Liver (tissue), 9 donors: Measurements from ENCODE around the gene SCP2. TPM values are rescaled to one million over a fixed set of nuclear protein-coding genes. Genes with fewer than 3 reads are reported as not detected.

Experiments used
- DNase-seq: peaks from one replicate; pipeline ENCODE4 v3.0.0-alpha.2; 2017; ENCODE audit warnings: low spot score
- H3K27ac ChIP-seq, 2 donors: one replicate each; pipeline ENCODE4 v1.7.0; 2013; ENCODE audit warnings: inconsistent platforms in 2 of 2, low read length in 2 of 2, control low read depth in 1 of 2, low read depth in 1 of 2, mild to moderate bottlenecking in 1 of 2
- H3K27me3 ChIP-seq, 4 donors: one replicate each; pipeline versions ENCODE4 v1.6.1 to v1.7.0; 2013; ENCODE audit warnings: low read length in 3 of 4, inconsistent platforms in 1 of 4, mild to moderate bottlenecking in 1 of 4, moderate library complexity in 1 of 4; ENCODE audit not compliant: control insufficient read depth in 4 of 4, insufficient read depth in 4 of 4
- H3K36me3 ChIP-seq, 4 donors: one replicate each; pipeline versions ENCODE4 v1.6.1 to v1.7.0; 2013; ENCODE audit warnings: low read length in 3 of 4, mild to moderate bottlenecking in 3 of 4, low read depth in 1 of 4, moderate library complexity in 1 of 4; ENCODE audit not compliant: control insufficient read depth in 4 of 4, insufficient read depth in 3 of 4
- H3K4me1 ChIP-seq, 4 donors: one replicate each; pipeline versions ENCODE4 v1.6.1 to v1.7.0; 2013; ENCODE audit warnings: low read length in 3 of 4, mild to moderate bottlenecking in 3 of 4, moderate library complexity in 1 of 4; ENCODE audit not compliant: control insufficient read depth in 4 of 4, insufficient read depth in 4 of 4
- H3K4me3 ChIP-seq, 3 donors: one replicate each; pipeline versions ENCODE4 v1.6.1 to v1.7.0; 2013; ENCODE audit warnings: low read length in 3 of 3, control low read depth in 1 of 3, low read depth in 1 of 3, mild to moderate bottlenecking in 1 of 3
- H3K9ac ChIP-seq, 2 donors: one replicate each; pipeline ENCODE4 v1.7.0; 2013; ENCODE audit warnings: low read length in 2 of 2, mild to moderate bottlenecking in 2 of 2, moderate library complexity in 2 of 2, control low read depth in 1 of 2, low read depth in 1 of 2
- H3K9me3 ChIP-seq, 4 donors: one replicate each; pipeline versions ENCODE4 v1.6.1 to v1.7.0; 2013; ENCODE audit warnings: low read length in 3 of 4; ENCODE audit not compliant: control insufficient read depth in 4 of 4
- EGR1 ChIP-seq, 2 donors: IDR thresholded peaks; 2 replicates each; pipeline ENCODE4 v1.6.1; 2016 to 2018; ENCODE audit warnings: antibody characterized with exemption in 2 of 2, low read depth in 2 of 2
- FOXA1 ChIP-seq: IDR thresholded peaks from 2 replicates; pipeline ENCODE4 v1.6.1; 2016; ENCODE audit warnings: antibody characterized with exemption
- GABPA ChIP-seq, 2 donors: IDR thresholded peaks in 1 of 2; conservative IDR thresholded peaks in 1 of 2; 2 replicates each; pipeline ENCODE4 v1.6.1; 2016; ENCODE audit warnings: antibody characterized with exemption in 2 of 2, mild to moderate bottlenecking in 1 of 2, moderate library complexity in 1 of 2
- HNF4A ChIP-seq, 2 donors: conservative IDR thresholded peaks; 2 replicates each; pipeline ENCODE4 v1.6.1; 2016; ENCODE audit warnings: antibody characterized with exemption in 2 of 2, mild to moderate bottlenecking in 2 of 2
- HNF4G ChIP-seq: IDR thresholded peaks from 2 replicates; pipeline ENCODE4 v1.6.1; 2016; ENCODE audit warnings: antibody characterized with exemption
- JUND ChIP-seq, 2 donors: IDR thresholded peaks; 2 replicates each; pipeline ENCODE4 v1.6.1; 2016; ENCODE audit warnings: antibody characterized with exemption in 2 of 2
- NR2F2 ChIP-seq: IDR thresholded peaks from 2 replicates; pipeline ENCODE4 v1.6.1; 2016; ENCODE audit warnings: antibody characterized with exemption
- RAD21 ChIP-seq, 2 donors: IDR thresholded peaks; 2 replicates each; pipeline ENCODE4 v1.6.1; 2016; ENCODE audit warnings: antibody characterized with exemption in 2 of 2, mild to moderate bottlenecking in 2 of 2
- REST ChIP-seq: IDR thresholded peaks from 2 replicates; pipeline ENCODE4 v1.6.1; 2016; ENCODE audit warnings: antibody characterized with exemption, mild to moderate bottlenecking
- RXRA ChIP-seq, 2 donors: IDR thresholded peaks; 2 replicates each; pipeline ENCODE4 v1.6.1; 2017 to 2018; ENCODE audit warnings: antibody characterized with exemption in 2 of 2, mild to moderate bottlenecking in 1 of 2
- SP1 ChIP-seq: IDR thresholded peaks from 2 replicates; pipeline ENCODE4 v1.6.1; 2018; ENCODE audit warnings: antibody characterized with exemption, mild to moderate bottlenecking
- TAF1 ChIP-seq: conservative IDR thresholded peaks from 2 replicates; pipeline ENCODE4 v1.6.1; 2016; ENCODE audit warnings: antibody characterized with exemption, mild to moderate bottlenecking
- YY1 ChIP-seq: IDR thresholded peaks from 2 replicates; pipeline ENCODE4 v1.6.1; 2016; ENCODE audit warnings: antibody characterized with exemption, mild to moderate bottlenecking
- WGBS: extraction: QIAGEN DNeasy Blood & Tissue Kit; methylation state at CpG from one replicate; pipeline ENCODE4 v1.1.7; 2013; 5-methylcytosine and 5-hydroxymethylcytosine counted together
- polyA plus RNA-seq, 2 donors: library from polyadenylated mRNA; stranded (reverse) in 1 of 2; unstranded in 1 of 2; fragments of 200-250 nt in 1 of 2; fragments of >200 nt in 1 of 2; fragmentation: Nextera tagmentation in 1 of 2; extraction: Ambion mirVana in 1 of 2; gene quantifications; one replicate each; pipeline versions ENCODE4 v1.2.1 to v1.2.3, GENCODE V29; 2013 to 2015
- total RNA-seq, 2 donors: library from RNA; depleted of rRNA; stranded (reverse); fragments of >200 nt; gene quantifications; one replicate each; pipeline ENCODE4 v1.2.3, GENCODE V29; 2014
- TF ChIP-seq, protein P1 (sequence below): IDR thresholded peaks from 2 replicates; pipeline ENCODE4 v1.6.1; 2016; ENCODE audit warnings: antibody characterized with exemption
- TF ChIP-seq, protein P2 (sequence below): IDR thresholded peaks from 2 replicates; pipeline ENCODE4 v1.6.1; 2016; ENCODE audit warnings: antibody characterized with exemption
- TF ChIP-seq, protein P3 (sequence below): fragments of 150-350 bp; IDR thresholded peaks from 2 replicates; pipeline ENCODE4 v1.5.1; 2017; ENCODE audit warnings: improper control_type of control experiment, low read depth, low read length; ENCODE audit not compliant: missing input control
- TF ChIP-seq, protein P4 (sequence below): IDR thresholded peaks from 2 replicates; pipeline ENCODE4 v1.6.1; 2016; ENCODE audit warnings: antibody characterized with exemption
- donor health status: healthy.
- donor health status: healthy.
- donor health status: healthy.
- donor health status: healthy.
- donor health status: healthy.

The SCP2 gene
- total and polyA plus RNA-seq, 4 donors: 122 to 811 (median 529) TPM

DNA sequence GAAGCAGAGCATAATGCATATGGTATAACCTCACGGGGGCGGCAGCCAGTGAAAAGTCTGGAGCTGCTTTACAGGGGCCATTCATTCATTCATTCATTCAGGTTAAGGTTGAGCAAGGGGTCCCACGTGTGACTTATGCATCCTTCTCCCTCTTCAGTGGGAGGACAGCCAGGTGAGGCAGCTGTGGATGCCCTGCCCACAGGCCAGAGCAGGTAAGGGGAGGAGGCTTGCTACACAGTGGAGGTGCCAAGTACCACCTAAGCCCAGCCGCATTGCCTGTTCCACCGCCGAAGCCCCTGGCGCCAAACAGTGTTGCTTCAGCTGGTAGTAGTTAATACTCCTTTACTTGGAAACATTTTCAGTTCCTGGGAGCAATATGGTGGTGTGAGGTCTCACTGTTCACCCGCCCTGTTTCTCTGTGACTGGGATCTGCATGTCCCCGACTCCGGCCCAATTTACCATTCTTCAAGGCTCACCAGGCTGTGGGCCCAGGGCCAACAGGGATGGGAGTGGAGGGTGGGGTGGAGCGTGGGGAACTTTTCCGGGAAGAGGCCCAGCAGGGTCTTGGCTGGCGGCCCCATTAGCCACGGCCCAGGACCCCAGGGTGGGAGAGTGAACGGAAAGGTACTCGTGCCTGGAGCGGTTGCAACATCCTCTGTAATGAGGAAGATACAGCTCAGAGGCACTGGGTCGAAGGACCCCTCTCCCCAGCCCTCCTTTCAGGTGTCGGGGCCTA, 134.2 kb downstream of the SCP2 start (continued):
- TF ChIP-seq HNF4A (conservative IDR thresholded peaks at IDR 0.05) (no peak), JUND (IDR thresholded peaks at IDR 0.05) (no peak), FOXA1 (no peak), SP1 (no peak), NR2F2 (no peak), GABPA (IDR thresholded peaks at IDR 0.05 in 1 of 2, conservative IDR thresholded peaks at IDR 0.05 in 1 of 2) (no peak), RXRA (IDR thresholded peaks at IDR 0.05) (no peak)

DNA sequence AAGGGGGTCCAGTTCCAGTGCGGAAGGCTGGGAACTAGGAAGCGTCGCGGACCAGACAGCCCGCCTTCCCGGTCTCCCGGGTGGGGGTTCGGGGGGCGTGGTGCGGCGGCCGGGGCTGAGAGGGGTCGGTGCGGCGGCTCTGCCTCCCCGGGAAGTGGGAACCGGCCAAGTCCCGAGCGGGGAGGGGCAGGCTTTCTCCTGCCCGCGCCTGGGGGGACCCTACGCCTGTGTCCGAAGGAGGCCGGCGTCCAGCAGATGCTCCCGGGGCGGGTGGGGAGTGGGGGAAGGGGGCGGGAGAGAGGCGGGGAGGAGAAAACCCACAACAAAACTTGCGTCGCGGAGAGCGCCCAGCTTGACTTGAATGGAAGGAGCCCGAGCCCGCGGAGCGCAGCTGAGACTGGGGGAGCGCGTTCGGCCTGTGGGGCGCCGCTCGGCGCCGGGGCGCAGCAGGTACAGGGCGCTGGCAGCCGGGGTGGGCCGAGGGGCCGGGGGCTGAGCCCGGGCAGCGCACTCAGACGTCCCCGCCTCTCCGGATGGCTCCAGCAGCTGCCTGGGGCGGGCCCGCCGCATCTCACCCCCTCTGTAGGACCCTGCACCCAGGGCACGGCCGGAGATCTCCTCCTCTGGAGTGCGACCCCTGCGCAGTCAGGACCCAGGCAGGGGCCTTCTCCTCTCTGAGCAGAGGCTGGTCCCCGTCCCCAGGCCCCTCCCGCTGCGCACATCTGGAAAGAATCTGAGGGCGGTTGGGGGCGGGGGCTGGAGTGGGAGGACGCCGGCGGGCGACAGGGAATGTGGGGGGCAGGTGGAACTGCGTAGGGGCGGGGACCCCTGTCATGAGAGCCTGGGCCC, 135.0 kb downstream of the SCP2 start, which contains the start of gene PODN:
TSS of gene PODN (plus strand) at position 355 of the 849 bp plus-strand sequence. CDS start 7,643 bp downstream, outside the sequence.
- peak; percentile 34 for DNase-seq

DNA sequence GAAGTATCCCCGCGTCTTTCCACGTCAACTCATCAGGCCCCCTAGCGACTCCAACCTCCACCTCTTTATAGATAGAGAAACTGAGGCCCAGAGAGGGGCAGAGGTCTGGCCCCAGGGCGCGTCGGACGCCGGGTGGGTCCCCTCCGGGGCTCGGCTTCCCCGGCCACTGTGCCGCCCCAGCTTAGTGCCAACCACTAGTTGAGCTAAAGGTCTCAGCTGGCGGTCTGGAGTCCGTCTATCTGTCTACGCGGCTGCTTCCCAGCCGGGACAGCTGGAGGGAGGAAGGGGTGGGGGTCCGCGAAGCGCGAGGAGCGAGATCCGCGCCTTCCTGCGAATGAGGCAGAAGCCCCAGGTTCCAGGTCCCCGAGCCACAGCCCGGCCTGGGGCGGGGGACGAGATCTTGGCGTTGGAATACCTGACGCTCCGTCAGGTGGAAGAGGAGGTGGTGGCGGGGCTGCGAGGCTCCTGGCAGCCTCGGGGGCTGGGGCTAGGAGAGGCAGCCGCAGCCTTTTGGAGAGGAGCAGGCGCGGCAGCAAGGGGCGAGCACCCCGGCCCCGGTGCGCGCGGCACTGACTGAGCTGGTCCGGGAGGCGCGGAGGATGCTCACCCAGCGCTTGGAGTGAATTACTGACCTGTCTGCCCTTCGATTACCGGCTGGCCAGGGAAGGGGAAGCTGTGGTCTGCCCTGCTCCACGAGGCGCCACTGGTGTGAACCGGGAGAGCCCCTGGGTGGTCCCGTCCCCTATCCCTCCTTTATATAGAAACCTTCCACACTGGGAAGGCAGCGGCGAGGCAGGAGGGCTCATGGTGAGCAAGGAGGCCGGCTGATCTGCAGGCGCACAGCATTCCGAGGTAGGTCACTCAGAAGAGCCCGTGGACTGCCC, 135.9 kb downstream of the SCP2 start:
- WGBS: 34% methylated on average over 61 of the region's 61 CpGs
- peak; percentile 31 for DNase-seq
- Histone ChIP-seq H3K27me3 (no peaks in the 10 kb centered on the region), H3K36me3 (no peaks in the 10 kb centered on the region), H3K4me1 (peaks cover 2 to 7% (median 3%) of the 10 kb centered on the region in 4 donors), H3K9me3 (no peaks in the 10 kb centered on the region), H3K9ac (no peak overlapping the region), H3K4me3 (peak overlapping the region in 1 of 3 donors; percentile 47), H3K27ac (no peak overlapping the region)
- no peak for TF ChIP-seq HNF4G
- TF ChIP-seq EGR1 (IDR thresholded peaks at IDR 0.05; ENCODE audit: low read depth in 2 of 2): no peak
- TF ChIP-seq GABPA (IDR thresholded peaks at IDR 0.05 in 1 of 2, conservative IDR thresholded peaks at IDR 0.05 in 1 of 2): no peak
- TF ChIP-seq JUND (IDR thresholded peaks at IDR 0.05): no peak
- TF ChIP-seq, protein P1, sequence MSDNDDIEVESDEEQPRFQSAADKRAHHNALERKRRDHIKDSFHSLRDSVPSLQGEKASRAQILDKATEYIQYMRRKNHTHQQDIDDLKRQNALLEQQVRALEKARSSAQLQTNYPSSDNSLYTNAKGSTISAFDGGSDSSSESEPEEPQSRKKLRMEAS: no peak
- TF ChIP-seq HNF4A (conservative IDR thresholded peaks at IDR 0.05): no peak
- no peak for TF ChIP-seq FOXA1
- TF ChIP-seq, protein P2, sequence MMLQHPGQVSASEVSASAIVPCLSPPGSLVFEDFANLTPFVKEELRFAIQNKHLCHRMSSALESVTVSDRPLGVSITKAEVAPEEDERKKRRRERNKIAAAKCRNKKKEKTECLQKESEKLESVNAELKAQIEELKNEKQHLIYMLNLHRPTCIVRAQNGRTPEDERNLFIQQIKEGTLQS: no peak
- no peak for TF ChIP-seq TAF1
- TF ChIP-seq, protein P3, sequence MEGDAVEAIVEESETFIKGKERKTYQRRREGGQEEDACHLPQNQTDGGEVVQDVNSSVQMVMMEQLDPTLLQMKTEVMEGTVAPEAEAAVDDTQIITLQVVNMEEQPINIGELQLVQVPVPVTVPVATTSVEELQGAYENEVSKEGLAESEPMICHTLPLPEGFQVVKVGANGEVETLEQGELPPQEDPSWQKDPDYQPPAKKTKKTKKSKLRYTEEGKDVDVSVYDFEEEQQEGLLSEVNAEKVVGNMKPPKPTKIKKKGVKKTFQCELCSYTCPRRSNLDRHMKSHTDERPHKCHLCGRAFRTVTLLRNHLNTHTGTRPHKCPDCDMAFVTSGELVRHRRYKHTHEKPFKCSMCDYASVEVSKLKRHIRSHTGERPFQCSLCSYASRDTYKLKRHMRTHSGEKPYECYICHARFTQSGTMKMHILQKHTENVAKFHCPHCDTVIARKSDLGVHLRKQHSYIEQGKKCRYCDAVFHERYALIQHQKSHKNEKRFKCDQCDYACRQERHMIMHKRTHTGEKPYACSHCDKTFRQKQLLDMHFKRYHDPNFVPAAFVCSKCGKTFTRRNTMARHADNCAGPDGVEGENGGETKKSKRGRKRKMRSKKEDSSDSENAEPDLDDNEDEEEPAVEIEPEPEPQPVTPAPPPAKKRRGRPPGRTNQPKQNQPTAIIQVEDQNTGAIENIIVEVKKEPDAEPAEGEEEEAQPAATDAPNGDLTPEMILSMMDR: no peak
- TF ChIP-seq REST: no peak
- no peak for TF ChIP-seq YY1
- no peak for TF ChIP-seq SP1
- no peak for TF ChIP-seq RXRA (IDR thresholded peaks at IDR 0.05)
- TF ChIP-seq, protein P4, sequence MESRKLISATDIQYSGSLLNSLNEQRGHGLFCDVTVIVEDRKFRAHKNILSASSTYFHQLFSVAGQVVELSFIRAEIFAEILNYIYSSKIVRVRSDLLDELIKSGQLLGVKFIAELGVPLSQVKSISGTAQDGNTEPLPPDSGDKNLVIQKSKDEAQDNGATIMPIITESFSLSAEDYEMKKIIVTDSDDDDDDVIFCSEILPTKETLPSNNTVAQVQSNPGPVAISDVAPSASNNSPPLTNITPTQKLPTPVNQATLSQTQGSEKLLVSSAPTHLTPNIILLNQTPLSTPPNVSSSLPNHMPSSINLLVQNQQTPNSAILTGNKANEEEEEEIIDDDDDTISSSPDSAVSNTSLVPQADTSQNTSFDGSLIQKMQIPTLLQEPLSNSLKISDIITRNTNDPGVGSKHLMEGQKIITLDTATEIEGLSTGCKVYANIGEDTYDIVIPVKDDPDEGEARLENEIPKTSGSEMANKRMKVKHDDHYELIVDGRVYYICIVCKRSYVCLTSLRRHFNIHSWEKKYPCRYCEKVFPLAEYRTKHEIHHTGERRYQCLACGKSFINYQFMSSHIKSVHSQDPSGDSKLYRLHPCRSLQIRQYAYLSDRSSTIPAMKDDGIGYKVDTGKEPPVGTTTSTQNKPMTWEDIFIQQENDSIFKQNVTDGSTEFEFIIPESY: no peak
- no peak for TF ChIP-seq RAD21 (IDR thresholded peaks at IDR 0.05)
- TF ChIP-seq NR2F2: no peak

More for the DNA sequence above, 135.0 kb downstream of the SCP2 start, which contains the start of gene PODN:
- Histone ChIP-seq H3K27ac (no peak within 1 kb of the TSS), H3K27me3 (no peaks in the 10 kb centered on the region), H3K4me1 (peaks cover 2 to 7% (median 3%) of the 10 kb centered on the region in 4 donors), H3K9me3 (no peaks in the 10 kb centered on the region), H3K36me3 (no peaks in the 10 kb centered on the region), H3K4me3 (peak within 1 kb of the TSS in 1 of 3 donors; percentile 47), H3K9ac (no peak within 1 kb of the TSS)
- WGBS: 5% methylated on average over 73 of the region's 73 CpGs
- TF ChIP-seq YY1: no peak
- TF ChIP-seq NR2F2: no peak
